ENCODE measurements around the gene WEE1.

- TF ChIP-seq, protein P1, sequence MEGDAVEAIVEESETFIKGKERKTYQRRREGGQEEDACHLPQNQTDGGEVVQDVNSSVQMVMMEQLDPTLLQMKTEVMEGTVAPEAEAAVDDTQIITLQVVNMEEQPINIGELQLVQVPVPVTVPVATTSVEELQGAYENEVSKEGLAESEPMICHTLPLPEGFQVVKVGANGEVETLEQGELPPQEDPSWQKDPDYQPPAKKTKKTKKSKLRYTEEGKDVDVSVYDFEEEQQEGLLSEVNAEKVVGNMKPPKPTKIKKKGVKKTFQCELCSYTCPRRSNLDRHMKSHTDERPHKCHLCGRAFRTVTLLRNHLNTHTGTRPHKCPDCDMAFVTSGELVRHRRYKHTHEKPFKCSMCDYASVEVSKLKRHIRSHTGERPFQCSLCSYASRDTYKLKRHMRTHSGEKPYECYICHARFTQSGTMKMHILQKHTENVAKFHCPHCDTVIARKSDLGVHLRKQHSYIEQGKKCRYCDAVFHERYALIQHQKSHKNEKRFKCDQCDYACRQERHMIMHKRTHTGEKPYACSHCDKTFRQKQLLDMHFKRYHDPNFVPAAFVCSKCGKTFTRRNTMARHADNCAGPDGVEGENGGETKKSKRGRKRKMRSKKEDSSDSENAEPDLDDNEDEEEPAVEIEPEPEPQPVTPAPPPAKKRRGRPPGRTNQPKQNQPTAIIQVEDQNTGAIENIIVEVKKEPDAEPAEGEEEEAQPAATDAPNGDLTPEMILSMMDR (conservative IDR thresholded peaks at IDR 0.05; ENCODE audit: low read depth, low read length): no peak
- TF ChIP-seq EZH2 (IDR thresholded peaks at IDR 0.05; ENCODE audit: borderline replicate concordance, low read depth, low read length, poor library complexity, severe bottlenecking): no peak
Measured at GRCh38 chr11:9538548-9538947, 34.9 kb upstream of the WEE1 start.
